ENCODE results near the gene TAF4.

- no peak for TF ChIP-seq POLR2AphosphoS5 (IDR thresholded peaks at IDR 0.05; ENCODE audit: insufficient read depth in 1 of 2, low read depth in 1 of 2)
- no peak for TF ChIP-seq CTCF (IDR thresholded peaks at IDR 0.05)
Measured at GRCh38 chr20:61972636-61973508, 92.8 kb downstream of the TAF4 start.

Measured in vagina (tissue), 2 donors.